GM21381 (cell line): ENCODE data around the gene NCBP2.
A peak's percentile ranks its signal among the peaks of the same experiment; 100 is the strongest.
"Not testable (repeated sequence)": the region's sequence is repeated elsewhere in the genome, so short reads cannot be mapped to it uniquely, and the experiment has no call there.

Source experiments
- ATAC-seq: cut with Tn5 transposase; IDR thresholded peaks from one replicate; pipeline ENCODE4 v1.9.1; 2021; ENCODE audit warnings: mild to moderate bottlenecking, moderate library complexity; ENCODE audit not compliant: unreplicated experiment

NCBP2 gene

GRCh38 chr3:196968233-196969133 lies 26.2 kb upstream of the NCBP2 start, which contains the start of gene PIGZ:
Gene PIGZ, minus strand, starts transcription at chr3:196968833. Its CDS starts 16,802 bp downstream, at chr3:196952031.
- peak; percentile 56 for ATAC-seq

DNA sequence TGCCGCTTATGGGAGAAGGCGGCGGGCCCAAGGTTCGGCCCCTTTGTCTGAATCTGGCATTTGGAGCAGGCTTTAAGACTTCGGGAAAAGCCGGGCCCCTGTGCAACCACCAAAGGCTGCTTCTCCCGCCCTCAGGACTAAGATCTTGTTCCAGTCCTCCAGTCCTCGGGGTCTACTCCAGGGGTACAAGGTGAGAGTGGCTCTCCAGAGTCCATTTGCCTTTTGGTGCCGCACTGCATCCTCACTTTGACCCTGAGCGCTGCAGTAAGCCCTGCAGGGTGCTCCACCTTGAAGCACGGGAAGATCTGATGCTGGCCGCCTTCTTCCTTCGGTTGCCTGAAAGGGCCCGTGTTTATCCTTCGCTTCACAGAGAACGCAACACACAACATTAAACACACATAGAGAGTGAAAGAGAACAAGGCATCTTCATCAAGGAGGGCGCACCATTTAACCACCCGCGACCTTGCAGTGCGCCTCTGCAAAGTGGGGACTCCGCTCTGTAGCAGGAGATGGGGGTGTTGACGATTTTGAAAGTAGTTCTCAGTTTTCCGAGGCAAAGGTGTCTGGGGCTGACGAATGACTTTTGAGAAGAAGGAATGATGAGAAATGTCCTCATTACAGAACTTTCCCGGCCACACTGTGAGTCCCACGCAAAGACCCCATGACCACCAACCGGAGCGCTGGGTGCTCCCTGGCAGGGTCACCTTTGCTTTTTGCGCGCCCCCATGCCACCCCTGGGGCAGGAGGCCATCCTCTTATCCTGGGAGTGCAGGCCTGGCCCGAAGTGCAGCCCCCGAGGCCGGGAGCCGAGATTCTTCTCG lies 25.3 kb upstream of the NCBP2 start:
- no peak for ATAC-seq

GRCh38 chr3:196966526-196967401 lies 24.4 kb upstream of the NCBP2 start:
- ATAC-seq = no peak

DNA sequence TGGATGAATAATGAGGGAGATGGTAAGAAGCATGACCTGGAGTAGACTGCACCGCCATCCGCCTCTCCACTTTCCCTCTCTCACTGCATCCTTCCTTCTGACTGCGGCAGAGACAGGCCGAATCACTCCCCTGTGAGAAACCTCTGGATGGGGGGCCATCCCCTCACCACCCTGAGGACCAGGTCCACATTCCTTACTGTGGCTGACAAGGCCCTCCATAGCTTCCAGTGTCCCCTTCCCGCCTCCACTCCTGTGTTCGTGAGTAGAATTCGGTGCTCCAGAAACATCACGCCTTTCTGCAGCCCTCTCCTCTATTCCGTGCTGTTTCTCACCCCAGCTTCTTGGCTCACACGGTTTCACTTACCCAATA lies 23.5 kb upstream of the NCBP2 start:
- ATAC-seq = no peak

- no peak for ATAC-seq
Measured at GRCh38 chr3:196965112-196965803, 22.9 kb upstream of the NCBP2 start.

- ATAC-seq = no peak
Measured at GRCh38 chr3:196963631-196963953, 21.3 kb upstream of the NCBP2 start.

- no peak for ATAC-seq
Measured at GRCh38 chr3:196962930-196963630, 20.8 kb upstream of the NCBP2 start.

DNA sequence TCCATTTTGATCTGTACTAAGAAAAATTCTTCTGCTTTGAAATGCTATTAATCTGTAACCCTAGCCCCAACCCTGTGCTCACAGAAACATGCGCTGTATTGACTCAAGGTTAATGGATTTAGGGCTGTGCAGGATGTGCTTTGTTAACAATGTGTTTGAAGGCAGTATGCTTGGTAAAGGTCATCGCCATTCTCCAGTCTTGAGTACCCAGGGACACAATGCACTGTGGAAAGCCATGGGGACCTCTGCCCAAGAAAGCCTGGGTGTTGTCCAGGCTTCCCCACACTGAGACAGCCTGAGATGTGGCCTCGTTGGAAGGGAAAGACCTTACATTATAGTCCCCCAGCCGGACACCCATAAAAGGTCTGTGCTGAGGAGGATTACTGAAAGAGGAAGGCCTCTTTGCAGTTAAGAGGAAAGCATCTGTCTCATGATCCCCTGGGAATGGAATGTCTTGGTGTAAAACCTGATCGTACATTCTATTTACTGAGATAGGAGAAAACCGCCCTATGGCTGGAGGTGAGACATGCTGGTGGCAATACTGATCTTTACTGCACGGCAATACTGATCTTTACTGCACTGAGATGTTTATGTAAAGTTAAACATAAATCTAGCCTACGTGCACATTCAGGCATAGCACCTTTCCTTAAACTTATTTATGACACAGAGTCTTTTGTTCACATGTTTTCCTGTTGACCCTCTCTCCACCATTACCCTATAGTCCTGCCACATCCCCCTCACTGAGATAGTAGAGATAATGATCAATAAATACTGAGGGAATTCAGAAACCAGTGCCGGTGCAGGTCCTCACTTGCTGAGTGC lies 20.0 kb upstream of the NCBP2 start:
- no peak for ATAC-seq

DNA sequence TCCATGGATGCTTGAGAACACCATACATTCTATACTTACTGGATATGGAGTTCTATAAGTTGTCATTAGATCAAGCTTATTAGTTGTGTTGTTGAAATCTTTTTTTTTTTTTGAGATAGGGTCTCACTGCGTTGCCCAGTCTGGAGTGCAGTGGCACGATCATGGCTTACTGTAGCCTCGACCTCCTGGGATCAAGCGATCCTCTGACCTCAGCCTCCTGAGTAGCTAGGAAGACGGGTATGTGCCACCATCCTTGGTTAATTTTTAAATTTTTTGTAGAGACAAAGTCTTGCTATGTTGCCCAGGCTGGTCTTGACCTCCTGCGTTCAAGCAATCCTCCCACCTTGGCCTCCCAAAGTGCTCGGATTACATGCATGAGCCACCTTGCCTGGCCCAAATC lies 12.5 kb upstream of the NCBP2 start:
- ATAC-seq = no peak

- no peak for ATAC-seq
Measured at GRCh38 chr3:196951371-196951770, 9.0 kb upstream of the NCBP2 start.

GRCh38 chr3:196949750-196950149 lies 7.4 kb upstream of the NCBP2 start:
- no peak for ATAC-seq

- ATAC-seq = no peak
Measured at GRCh38 chr3:196949285-196949619, 6.9 kb upstream of the NCBP2 start.

DNA sequence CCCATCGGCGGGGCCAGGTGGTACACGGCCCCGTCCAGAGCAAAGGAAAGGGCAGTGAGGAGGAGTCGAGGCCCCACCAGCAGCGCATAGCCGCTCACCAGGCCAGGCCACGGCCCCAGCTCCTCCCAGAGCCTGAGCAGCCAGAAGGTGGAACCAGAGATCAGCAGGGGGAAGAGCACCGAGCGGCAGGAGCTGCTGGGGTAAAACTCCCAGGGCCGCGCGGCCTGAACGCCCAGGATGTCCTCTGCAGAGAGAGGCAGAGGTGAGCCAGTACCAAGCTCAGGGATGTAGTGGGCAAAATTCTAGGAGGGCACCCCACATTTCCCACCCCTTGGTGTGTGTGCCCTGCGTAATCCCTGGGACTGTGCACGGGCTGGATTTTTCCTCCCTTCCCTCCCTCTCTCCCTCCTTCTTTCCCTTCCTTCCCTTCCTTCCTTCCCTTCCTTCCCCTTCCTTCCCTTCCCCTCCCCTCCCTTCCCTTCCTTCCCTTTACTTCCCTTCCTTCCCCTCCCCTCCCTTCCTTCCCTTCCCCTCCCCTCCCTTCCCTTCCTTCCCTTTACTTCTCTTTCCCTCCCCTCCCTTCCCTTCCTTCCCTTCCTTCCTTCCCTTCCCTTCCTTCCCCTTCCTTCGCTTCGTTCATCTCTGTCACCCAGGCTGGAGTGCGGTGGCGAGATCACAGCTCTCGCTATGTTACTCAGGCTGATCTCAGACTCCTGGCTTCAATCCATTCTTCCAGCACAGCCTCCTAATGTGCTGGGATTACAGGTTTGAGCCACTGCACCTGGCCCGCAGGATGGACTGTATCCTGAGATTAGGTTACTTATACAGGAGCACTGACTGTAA lies 6.3 kb upstream of the NCBP2 start:
- ATAC-seq = no peak

GRCh38 chr3:196947860-196948441 lies 5.6 kb upstream of the NCBP2 start:
- no peak for ATAC-seq

DNA sequence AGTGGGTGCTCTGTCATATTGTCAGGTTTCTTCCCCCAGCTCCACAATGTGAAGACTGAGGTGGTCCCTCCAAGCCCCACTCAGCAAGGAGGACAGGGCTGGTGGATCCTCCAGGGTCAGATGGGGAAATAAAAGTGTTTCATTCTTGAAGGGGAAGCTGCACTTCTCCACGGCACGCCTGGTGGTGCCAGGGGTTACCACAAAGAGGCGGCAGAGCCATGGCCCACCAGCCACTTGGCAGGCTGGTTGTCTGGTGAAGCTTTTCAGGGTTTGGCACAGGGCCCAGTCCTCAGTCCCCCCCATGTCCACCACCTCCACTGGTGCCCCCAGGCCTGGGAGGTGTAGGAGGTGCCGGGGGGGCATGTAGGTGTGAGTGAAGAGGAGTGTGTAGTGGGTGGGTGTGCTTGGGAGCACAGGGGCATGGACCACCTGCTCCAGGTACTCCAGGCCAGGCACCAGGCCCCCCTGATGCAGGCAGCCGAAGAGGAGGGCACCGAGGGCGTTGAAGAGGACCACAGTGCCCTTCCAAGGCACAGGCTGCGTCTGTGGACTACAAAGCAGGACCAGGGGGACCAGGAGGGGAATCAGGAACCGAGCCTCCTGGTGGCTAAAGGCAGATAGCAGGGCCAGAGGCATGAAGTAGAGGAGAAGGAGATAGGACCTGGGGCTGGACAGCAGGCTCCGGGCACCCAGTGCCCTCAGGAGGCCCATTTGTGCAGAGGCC lies 5.0 kb upstream of the NCBP2 start:
- ATAC-seq = no peak

DNA sequence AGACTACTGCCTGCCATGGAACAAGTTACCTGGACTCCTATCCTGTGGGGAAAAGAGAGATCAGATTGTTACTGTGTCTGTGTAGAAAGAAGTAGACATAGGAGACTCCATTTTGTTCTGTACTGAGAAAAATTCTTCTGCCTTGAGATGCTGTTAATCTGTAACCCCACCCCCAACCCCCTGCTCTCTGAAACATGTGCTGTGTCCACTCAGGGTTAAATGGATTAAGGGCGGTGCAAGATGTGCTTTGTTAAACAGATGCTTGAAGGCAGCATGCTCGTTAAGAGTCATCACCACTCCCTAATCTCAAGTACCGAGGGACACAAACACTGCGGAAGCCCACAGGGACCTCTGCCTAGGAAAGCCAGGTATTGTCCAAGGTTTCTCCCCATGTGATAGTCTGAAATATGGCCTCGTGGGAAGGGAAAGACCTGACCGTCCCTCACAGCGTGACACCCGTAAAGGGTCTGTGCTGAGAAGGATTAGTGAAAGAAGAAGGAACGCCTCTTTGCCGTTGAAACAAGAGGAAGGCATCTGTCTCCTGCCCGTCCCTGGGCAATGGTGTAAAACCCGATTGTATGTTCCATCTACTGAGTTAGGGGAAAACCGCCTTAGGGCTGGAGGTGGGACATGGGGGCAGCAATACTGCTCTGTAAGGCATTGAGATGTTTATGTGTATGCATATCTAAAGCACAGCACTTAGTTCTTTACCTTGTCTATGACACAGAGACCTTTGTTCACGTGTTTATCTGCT lies 1.9 kb upstream of the NCBP2 start:
- not testable (repeated sequence) for ATAC-seq

- ATAC-seq = peak; percentile 13
Measured at GRCh38 chr3:196942915-196943277, 568 bp upstream of the NCBP2 start.
